GM12878 (cell line): ENCODE data around the gene KATNB1. TPM values are rescaled to one million over a fixed set of nuclear protein-coding genes. Genes with fewer than 3 reads are reported as not detected.
A peak's percentile ranks its signal among the peaks of the same experiment; 100 is the strongest.

Source experiments
- ATAC-seq: fragments of 200-7000 bp; cut with Tn5 transposase; 3 replicates; pipeline ENCODE4 v1.9.1; 2020; ENCODE audit warnings: mild to moderate bottlenecking, moderate library complexity
- BruUV-seq: library from RNA; stranded (reverse); fragments of 400-500 nt; replicated peaks from 2 replicates; lab custom pipeline; 2021; lab: Mats Ljungman, UMichigan
- CTCF ChIA-PET: fragments of 300-600 bp; sonication (Branson Sonifier 250); formaldehyde crosslinking; extraction: SDS; loops from one replicate; lab custom pipeline; 2021; ENCODE audit warnings: inconsistent platforms; lab: Yijun Ruan, JAX
- POLR2A ChIA-PET: fragments of 350-600 bp; formaldehyde crosslinking; extraction: SDS; loops from one replicate; lab custom pipeline; 2021; ENCODE audit warnings: inconsistent platforms; lab: Charles Lee
- RAD21 ChIA-PET: fragments of 300-600 bp; sonication (Branson Sonifier 250); formaldehyde crosslinking; loops from one replicate; lab custom pipeline; 2023; ENCODE audit warnings: antibody characterized with exemption; ENCODE audit not compliant: unreplicated experiment; lab: Charles Lee
- SMC1A ChIA-PET: fragments of 300-600 bp; sonication (Branson Sonifier 250); formaldehyde crosslinking; loops from one replicate; lab custom pipeline; 2023; ENCODE audit not compliant: unreplicated experiment, uncharacterized antibody; lab: Charles Lee
- DNase-seq: peaks from one replicate; pipeline ENCODE4 v3.0.0-alpha.2; 2011; ENCODE audit warnings: low read depth, low spot score
- FAIRE-seq: peaks from 3 replicates; lab custom pipeline; 2011; peaks lifted over from hg19 to GRCh38; lab: Jason Lieb, UNC
- H2AFZ ChIP-seq: 2 replicates; pipeline ENCODE4 v1.6.0; 2011; ENCODE audit warnings: low read depth, low read length, control low read depth; ENCODE audit not compliant: control insufficient read depth
- H3K27ac ChIP-seq: 2 replicates; pipeline ENCODE4 v1.5.1; 2011; ENCODE audit warnings: control low read depth; ENCODE audit not compliant: control insufficient read depth, insufficient read depth
- H3K27me3 ChIP-seq, 2 experiments: replicated peaks in 1 of 2; 2 replicates each; pipeline versions ENCODE4 v1.6.0 to v1.6.1; 2011; ENCODE audit warnings: low read length in 1 of 2; ENCODE audit not compliant: control insufficient read depth in 2 of 2, insufficient read depth in 2 of 2
- H3K36me3 ChIP-seq, 2 experiments: 2 replicates each; pipeline ENCODE4 v1.5.1; 2011; ENCODE audit warnings: low read length in 1 of 2; ENCODE audit not compliant: control insufficient read depth in 2 of 2, insufficient read depth in 2 of 2
- H3K4me1 ChIP-seq: 2 replicates; pipeline ENCODE4 v1.6.1; 2011; ENCODE audit warnings: mild to moderate bottlenecking, low read length, moderate library complexity, mixed read lengths; ENCODE audit not compliant: control insufficient read depth, insufficient read depth
- H3K4me2 ChIP-seq: 2 replicates; pipeline ENCODE4 v1.6.0; 2011; ENCODE audit warnings: control low read depth; ENCODE audit not compliant: control insufficient read depth, insufficient read depth
- H3K4me3 ChIP-seq: fragments of 200-600 bp; sonication (generic); 2 replicates; pipeline ENCODE4 v1.5.1; 2016
- H3K79me2 ChIP-seq: 2 replicates; pipeline ENCODE4 v1.6.0; 2011; ENCODE audit warnings: low read length; ENCODE audit not compliant: control insufficient read depth, insufficient read depth
- H3K9ac ChIP-seq: 2 replicates; pipeline ENCODE4 v1.8.0; 2011; ENCODE audit warnings: low read length, control low read depth, mixed read lengths; ENCODE audit not compliant: control insufficient read depth, insufficient read depth
- H3K9me3 ChIP-seq: replicated peaks from 3 replicates; pipeline ENCODE4 v1.5.1; 2011; ENCODE audit warnings: mild to moderate bottlenecking, low read length; ENCODE audit not compliant: control insufficient read depth, insufficient read depth
- H4K20me1 ChIP-seq: 2 replicates; pipeline ENCODE4 v1.6.0; 2011; ENCODE audit not compliant: control insufficient read depth, insufficient read depth
- BMI1 ChIP-seq: fragments of 450-650 bp; IDR thresholded peaks from 2 replicates; pipeline ENCODE4 v1.6.1; 2016; ENCODE audit warnings: mild to moderate bottlenecking, moderate library complexity, borderline replicate concordance
- BRCA1 ChIP-seq: IDR thresholded peaks from 2 replicates; pipeline ENCODE4 v1.6.1; 2011; ENCODE audit warnings: low read depth, low read length, improper control_type of control experiment
- CREB1 ChIP-seq: IDR thresholded peaks from 2 replicates; pipeline ENCODE4 v1.6.1; 2012; ENCODE audit warnings: low read depth, mild to moderate bottlenecking, inconsistent platforms
- FOXK2 ChIP-seq: fragments of 450-650 bp; IDR thresholded peaks from 2 replicates; pipeline ENCODE4 v1.6.1; 2017; ENCODE audit warnings: mild to moderate bottlenecking, moderate library complexity
- GABPA ChIP-seq: IDR thresholded peaks from 2 replicates; pipeline ENCODE4 v1.6.1; 2014; ENCODE audit warnings: antibody characterized with exemption, low read depth, mild to moderate bottlenecking, inconsistent platforms
- HCFC1 ChIP-seq: fragments of 150-350 bp; IDR thresholded peaks from 2 replicates; pipeline ENCODE4 v1.6.1; 2014; ENCODE audit warnings: low read length
- IKZF1 ChIP-seq: fragments of 450-650 bp; conservative IDR thresholded peaks from 2 replicates; pipeline ENCODE4 v1.6.1; 2017; ENCODE audit warnings: antibody characterized with exemption, mild to moderate bottlenecking
- KLF5 ChIP-seq: fragments of 450-650 bp; IDR thresholded peaks from 2 replicates; pipeline ENCODE4 v1.6.1; 2014; ENCODE audit warnings: mild to moderate bottlenecking; ENCODE audit not compliant: partially characterized antibody
- MEF2A ChIP-seq: IDR thresholded peaks from 2 replicates; pipeline ENCODE4 v1.6.1; 2011; ENCODE audit warnings: low read depth, mild to moderate bottlenecking, low read length, moderate library complexity; ENCODE audit not compliant: insufficient read depth
- NR2C1 ChIP-seq: fragments of 450-650 bp; IDR thresholded peaks from 2 replicates; pipeline ENCODE4 v1.6.1; 2017; ENCODE audit warnings: antibody characterized with exemption, mild to moderate bottlenecking, moderate library complexity
- PAX8 ChIP-seq: fragments of 450-650 bp; IDR thresholded peaks from 2 replicates; pipeline ENCODE4 v1.6.1; 2017; ENCODE audit warnings: mild to moderate bottlenecking, moderate library complexity
- PML ChIP-seq: IDR thresholded peaks from 2 replicates; pipeline ENCODE4 v1.6.1; 2012; ENCODE audit warnings: low read length, inconsistent platforms
- RUNX3 ChIP-seq: IDR thresholded peaks from 2 replicates; pipeline ENCODE4 v1.6.1; 2012; ENCODE audit warnings: low read length, inconsistent platforms
- SMC3 ChIP-seq: IDR thresholded peaks from 2 replicates; pipeline ENCODE4 v1.6.1; 2011; ENCODE audit warnings: low read length, improper control_type of control experiment, borderline replicate concordance
- SREBF1 ChIP-seq: IDR thresholded peaks from 2 replicates; pipeline ENCODE4 v1.6.1; 2012; ENCODE audit warnings: mild to moderate bottlenecking, low read length
- TBL1XR1 ChIP-seq: IDR thresholded peaks from 2 replicates; pipeline ENCODE4 v1.6.1; 2012; ENCODE audit warnings: low read depth, low read length, improper control_type of control experiment
- WGBS: methylation state at CpG from one replicate; pipeline ENCODE4 v1.1.6; 2016; ENCODE audit warnings: low lambda C conversion rate; ENCODE audit not compliant: insufficient replicate concordance, insufficient coverage; ENCODE audit errors: missing lambda C conversion rate; 5-methylcytosine and 5-hydroxymethylcytosine counted together
- in situ Hi-C: fragments of 300-500 bp; cut with MboI; formaldehyde crosslinking; loops from 9 replicates; pipeline ENCODE4 v1.14.3; 2018; ENCODE audit warnings: mixed read lengths
- intact Hi-C: fragments of 100-400 bp; cut with micrococcal nuclease; formaldehyde crosslinking; loops from one replicate; pipeline ENCODE4 v1.14.2; 2022; ENCODE audit not compliant: unreplicated experiment
- polyA plus RNA-seq, 11 experiments: library from polyadenylated mRNA; depleted of rRNA in 4 of 11; unstranded in 6 of 11; stranded (reverse) in 5 of 11; fragments of >200 nt; fragmentation: Nextera tagmentation in 4 of 11; fragmentation: Illumina TruSeq in 1 of 11; extraction: Ambion mirVana in 4 of 11; extraction: Trizol in 1 of 11; gene quantifications; 1 replicate in 1 of 11; 2 replicates in 10 of 11; pipeline versions ENCODE4 v1.2.1 to v1.2.3, GENCODE V29; 2011 to 2016; ENCODE audit warnings: inconsistent platforms in 2 of 11, missing spikeins in 2 of 11, low read depth in 1 of 11
- total RNA-seq, 4 experiments: library from RNA; depleted of rRNA in 3 of 4; stranded (reverse); fragments of >200 nt in 3 of 4; fragmentation: Illumina TruSeq in 1 of 4; extraction: Trizol in 1 of 4; gene quantifications; 2 replicates each; pipeline versions ENCODE4 v1.2.1 to v1.2.3, GENCODE V29; 2013 to 2021
- TF ChIP-seq, protein P1 (sequence below): IDR thresholded peaks from 2 replicates; pipeline ENCODE4 v1.6.1; 2012; ENCODE audit warnings: low read length, inconsistent platforms

The KATNB1 gene
- total and polyA plus RNA-seq, 10 of the 15 experiments (the other 5 are each of a cell fraction or from before 2014, with no cell fraction given): 0.71 to 46.5 (median 19.5) TPM

GRCh38 chr16:57694231-57694724, 41.3 kb upstream of the KATNB1 start:
- ChIA-PET CTCF (no interaction called here), POLR2A (no interaction called here), SMC1A (interaction anchor here (1.1 kb wide), 1 partner anchor 41 kb away, joined by 3 read pairs; the partner anchor contains the start of gene KATNB1), RAD21 (interaction anchor here (0.6 to 0.7 kb wide), 2 partner anchors 207 to 606 kb away, joined by 3 to 4 read pairs; no protein-coding TSS in a partner anchor)
- no peak for DNase-seq
- Histone ChIP-seq H3K4me2 (no peak overlapping the region), H3K4me1 (peaks cover 14% of the 10 kb centered on the region), H3K36me3 (no peaks in the 10 kb centered on the region), H3K9me3 (no peaks in the 10 kb centered on the region), H3K79me2 (no peaks in the 10 kb centered on the region), H3K27ac (no peak overlapping the region), H3K4me3 (no peak overlapping the region), H2AFZ (no peak overlapping the region), H4K20me1 (no peaks in the 10 kb centered on the region), H3K9ac (no peak overlapping the region), H3K27me3 (no peaks in the 10 kb centered on the region)
- in situ Hi-C loops: no loop called here
- BruUV-seq: no TSS peak
- peak; percentile 11 for ATAC-seq
- intact Hi-C loops: no loop called here
- TF ChIP-seq KLF5 (no peak), SMC3 (no peak), TBL1XR1 (no peak)
- no peak for FAIRE-seq
- 50% methylated on average over 10 of the region's 10 CpGs for WGBS

DNA sequence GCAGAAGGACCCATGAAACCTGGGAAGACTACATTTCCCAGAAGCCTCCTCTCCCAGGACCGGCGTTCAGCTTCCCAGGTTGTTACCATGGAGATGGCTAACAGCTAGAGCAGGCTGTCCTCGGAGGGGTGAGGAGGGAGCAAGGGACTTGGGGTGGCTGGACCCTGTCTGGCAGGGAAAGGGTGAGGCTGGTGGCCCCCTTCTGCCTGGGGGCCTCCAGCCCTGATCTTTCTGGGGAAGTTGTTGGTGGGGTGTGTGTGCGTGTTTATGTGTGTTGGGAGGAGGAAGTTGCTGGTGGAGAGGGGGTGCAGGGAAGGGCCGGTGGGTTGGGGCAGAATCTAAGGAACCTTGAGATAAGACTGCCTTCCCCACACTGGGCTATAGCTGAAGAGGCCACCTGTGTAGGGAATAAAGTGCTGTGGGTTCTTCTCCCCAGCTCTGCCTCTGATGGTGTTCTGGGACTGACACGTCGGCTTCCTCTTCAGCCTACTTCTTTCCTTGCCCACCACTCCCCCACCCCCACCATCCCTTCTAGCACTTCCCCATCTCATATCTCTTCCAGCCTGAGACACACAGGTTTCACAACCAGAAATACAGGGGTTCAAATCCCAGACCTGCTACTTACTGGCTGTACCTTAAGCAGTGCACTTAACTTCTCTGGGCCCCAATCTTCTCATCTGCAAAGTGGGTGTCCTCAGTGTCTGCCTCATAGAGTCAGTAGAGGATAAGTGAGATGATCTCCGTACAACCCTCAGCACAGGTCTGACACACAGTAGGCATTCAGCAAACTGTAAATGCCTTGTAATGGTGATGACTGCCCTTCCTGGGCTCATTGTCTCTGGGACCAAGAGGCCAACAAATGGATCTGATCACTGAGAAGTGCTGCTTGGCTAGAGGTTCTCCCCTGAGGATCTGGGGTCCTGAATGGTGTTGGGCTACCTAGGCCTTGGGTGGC, 40.6 kb upstream of the KATNB1 start, which contains the start of gene DRC7:
TSS of gene DRC7 (plus strand) at position 82 of the 955 bp plus-strand sequence. CDS start 3,144 bp downstream, outside the sequence.
- no TSS peak for BruUV-seq
- Histone ChIP-seq H4K20me1 (no peaks in the 10 kb centered on the region), H3K9me3 (no peaks in the 10 kb centered on the region), H3K4me3 (no peak within 1 kb of the TSS), H2AFZ (peak within 1 kb of the TSS; percentile 45), H3K27ac (no peak within 1 kb of the TSS), H3K27me3 (no peaks in the 10 kb centered on the region; a peak in 1 of 4 replicates), H3K4me1 (peaks cover 6% of the 10 kb centered on the region), H3K9ac (no peak within 1 kb of the TSS), H3K4me2 (peak within 1 kb of the TSS; percentile 34; the same call in 1 of the 2 replicates), H3K79me2 (no peaks in the 10 kb centered on the region), H3K36me3 (no peaks in the 10 kb centered on the region)
- FAIRE-seq: no peak
- peak; percentile 68 for ATAC-seq
- ChIA-PET POLR2A (no interaction called here), CTCF (no interaction called here), SMC1A (interaction anchor here (0.6 to 1.1 kb wide), 2 partner anchors 41 to 113 kb away, joined by 3 read pairs; partner anchors contain the start of gene KATNB1), RAD21 (interaction anchor here (0.6 kb wide), 1 partner anchor 208 kb away, joined by 4 read pairs; no protein-coding TSS in a partner anchor)
- DNase-seq: no peak
- in situ Hi-C loops (no loop called here), intact Hi-C loops (no loop called here)
- WGBS: 17% methylated on average over 6 of the region's 8 CpGs
- no peak for TF ChIP-seq KLF5
- no peak for TF ChIP-seq CREB1
- TF ChIP-seq RUNX3: no peak
- TF ChIP-seq FOXK2: no peak
- TF ChIP-seq PAX8: no peak
- TF ChIP-seq, protein P1, sequence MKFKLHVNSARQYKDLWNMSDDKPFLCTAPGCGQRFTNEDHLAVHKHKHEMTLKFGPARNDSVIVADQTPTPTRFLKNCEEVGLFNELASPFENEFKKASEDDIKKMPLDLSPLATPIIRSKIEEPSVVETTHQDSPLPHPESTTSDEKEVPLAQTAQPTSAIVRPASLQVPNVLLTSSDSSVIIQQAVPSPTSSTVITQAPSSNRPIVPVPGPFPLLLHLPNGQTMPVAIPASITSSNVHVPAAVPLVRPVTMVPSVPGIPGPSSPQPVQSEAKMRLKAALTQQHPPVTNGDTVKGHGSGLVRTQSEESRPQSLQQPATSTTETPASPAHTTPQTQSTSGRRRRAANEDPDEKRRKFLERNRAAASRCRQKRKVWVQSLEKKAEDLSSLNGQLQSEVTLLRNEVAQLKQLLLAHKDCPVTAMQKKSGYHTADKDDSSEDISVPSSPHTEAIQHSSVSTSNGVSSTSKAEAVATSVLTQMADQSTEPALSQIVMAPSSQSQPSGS: no peak
- no peak for TF ChIP-seq MEF2A
- TF ChIP-seq SREBF1: no peak
- TF ChIP-seq IKZF1: peak; percentile 26; the same call in 1 of the 2 replicates
- TF ChIP-seq HCFC1: peak; percentile 70
- no peak for TF ChIP-seq PML
- peak; percentile 83 for TF ChIP-seq BMI1
- peak; percentile 79 for TF ChIP-seq GABPA
- no peak for TF ChIP-seq BRCA1
- TF ChIP-seq NR2C1: peak; percentile 91
